Stimulated activated CD8-positive, alpha-beta memory T cell treated with anti-CD3 and anti-CD28 coated beads, Interleukin-12 subunit alpha, Interleukin-12 subunit beta, amount 100 ng/mL, for 24 hours (primary cell): ENCODE data around the gene ALOX12.
"Not testable (repeated sequence)": the region's sequence is repeated elsewhere in the genome, so short reads cannot be mapped to it uniquely, and the experiment has no call there.

ENCODE experiments used
- DNase-seq: peaks from one replicate; pipeline ENCODE4 v3.0.0-alpha.2; 2020; ENCODE audit errors: extremely low read depth

Gene ALOX12, protein sequence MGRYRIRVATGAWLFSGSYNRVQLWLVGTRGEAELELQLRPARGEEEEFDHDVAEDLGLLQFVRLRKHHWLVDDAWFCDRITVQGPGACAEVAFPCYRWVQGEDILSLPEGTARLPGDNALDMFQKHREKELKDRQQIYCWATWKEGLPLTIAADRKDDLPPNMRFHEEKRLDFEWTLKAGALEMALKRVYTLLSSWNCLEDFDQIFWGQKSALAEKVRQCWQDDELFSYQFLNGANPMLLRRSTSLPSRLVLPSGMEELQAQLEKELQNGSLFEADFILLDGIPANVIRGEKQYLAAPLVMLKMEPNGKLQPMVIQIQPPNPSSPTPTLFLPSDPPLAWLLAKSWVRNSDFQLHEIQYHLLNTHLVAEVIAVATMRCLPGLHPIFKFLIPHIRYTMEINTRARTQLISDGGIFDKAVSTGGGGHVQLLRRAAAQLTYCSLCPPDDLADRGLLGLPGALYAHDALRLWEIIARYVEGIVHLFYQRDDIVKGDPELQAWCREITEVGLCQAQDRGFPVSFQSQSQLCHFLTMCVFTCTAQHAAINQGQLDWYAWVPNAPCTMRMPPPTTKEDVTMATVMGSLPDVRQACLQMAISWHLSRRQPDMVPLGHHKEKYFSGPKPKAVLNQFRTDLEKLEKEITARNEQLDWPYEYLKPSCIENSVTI

DNA sequence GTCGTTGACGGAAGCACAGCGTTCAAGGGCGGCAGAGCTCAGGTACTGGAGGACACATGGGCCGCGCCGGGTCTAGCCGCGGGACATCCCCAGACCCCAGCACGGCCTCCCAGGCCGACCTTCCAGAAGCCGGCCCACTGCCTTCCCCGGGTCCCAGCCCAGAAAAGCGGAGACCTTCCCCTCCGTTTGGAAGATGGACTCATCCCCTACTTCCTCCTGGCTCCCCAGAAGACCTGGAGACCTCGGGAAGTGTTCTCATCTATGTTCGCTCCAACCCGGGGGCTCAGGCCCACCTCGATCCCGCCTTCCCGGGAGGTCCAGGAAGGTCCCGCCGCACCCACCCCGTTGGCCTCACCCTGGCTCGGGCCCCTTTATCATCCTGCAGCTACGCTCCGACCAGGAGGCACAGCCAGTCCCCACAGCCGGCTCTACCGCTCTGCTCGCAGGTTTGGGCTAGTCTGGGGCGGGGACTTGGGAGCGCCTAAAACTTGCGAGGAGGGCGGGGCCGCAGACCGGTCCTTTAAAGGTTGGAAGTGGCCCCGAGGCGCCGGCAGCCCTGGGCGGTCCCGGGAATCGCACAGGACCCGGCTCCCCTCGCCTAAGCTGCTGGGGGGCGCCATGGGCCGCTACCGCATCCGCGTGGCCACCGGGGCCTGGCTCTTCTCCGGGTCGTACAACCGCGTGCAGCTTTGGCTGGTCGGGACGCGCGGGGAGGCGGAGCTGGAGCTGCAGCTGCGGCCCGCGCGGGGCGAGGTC, at the start of gene ALOX12:
Gene ALOX12, plus strand, starts transcription at position 550 of the 756 bp plus-strand sequence. Its CDS starts 69 bp downstream, at position 619.
- no peak for DNase-seq

DNA sequence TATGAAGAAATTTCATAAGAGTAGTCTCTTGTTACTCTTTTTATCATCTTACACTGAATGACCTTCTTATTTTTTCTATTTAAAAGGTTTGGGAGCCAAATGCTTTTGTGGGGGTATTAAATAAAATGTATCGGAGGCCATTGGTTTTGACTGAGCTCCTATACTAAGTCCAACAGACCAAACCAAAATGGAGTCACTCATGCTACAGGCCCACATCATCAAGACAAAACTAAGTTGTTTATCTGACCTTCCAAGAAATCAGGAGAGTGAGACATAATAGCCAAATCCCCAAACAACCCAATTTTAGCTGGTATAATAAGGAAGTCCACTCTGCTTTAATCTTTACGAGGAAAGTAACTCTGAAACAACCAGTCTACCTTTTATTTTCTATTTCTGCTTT, 48.1 kb upstream of the ALOX12 start:
- DNase-seq = no peak

- no peak for DNase-seq
Measured at GRCh38 chr17:6948562-6948961, 47.3 kb upstream of the ALOX12 start.

- DNase-seq = no peak
Measured at GRCh38 chr17:6948976-6949375, 46.9 kb upstream of the ALOX12 start.

DNA sequence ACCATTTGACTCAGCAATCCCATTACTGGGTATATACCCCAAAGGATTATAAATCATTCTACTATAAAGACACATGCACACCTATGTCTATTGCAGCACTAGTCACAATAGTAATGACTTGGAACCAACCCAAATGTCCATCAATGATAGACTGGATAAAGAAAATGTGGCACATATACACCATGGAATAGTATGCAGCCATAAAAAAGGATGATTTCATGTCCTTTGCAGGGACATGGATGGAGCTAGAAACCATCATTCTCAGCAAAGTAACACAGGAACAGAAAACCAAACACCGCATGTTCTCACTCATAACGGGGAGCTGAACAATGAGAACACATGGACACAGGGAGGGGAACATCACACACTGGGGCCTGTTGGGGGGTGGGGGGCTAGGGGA, 44.9 kb upstream of the ALOX12 start:
- DNase-seq = not testable (repeated sequence)

DNA sequence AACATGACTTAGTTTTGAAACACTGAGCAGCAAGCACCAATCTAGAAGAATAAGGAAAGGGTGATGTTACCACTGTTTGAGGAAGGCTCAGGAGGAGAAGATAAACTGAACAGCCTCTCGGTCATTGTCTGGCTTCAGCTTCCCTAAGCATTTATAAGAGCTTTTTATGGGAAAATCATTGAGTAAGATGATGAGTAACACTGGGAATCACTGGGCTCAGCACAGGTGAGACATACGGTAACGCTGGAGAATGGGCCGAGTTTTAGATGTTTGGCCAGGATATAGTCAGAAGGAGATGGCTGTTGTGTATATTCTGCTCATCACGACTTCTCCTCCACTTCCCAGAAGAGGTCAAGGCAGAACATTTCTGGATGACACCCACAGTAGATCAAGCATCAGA, 42.2 kb upstream of the ALOX12 start:
- DNase-seq = no peak

- no peak for DNase-seq
Measured at GRCh38 chr17:6959700-6960099, 36.1 kb upstream of the ALOX12 start.

- no peak for DNase-seq
Measured at GRCh38 chr17:6969323-6969726, 26.5 kb upstream of the ALOX12 start.

- no peak for DNase-seq
Measured at GRCh38 chr17:6970992-6971391, 24.9 kb upstream of the ALOX12 start.

GRCh38 chr17:6979440-6979839, 16.4 kb upstream of the ALOX12 start:
- not testable (repeated sequence) for DNase-seq

DNA sequence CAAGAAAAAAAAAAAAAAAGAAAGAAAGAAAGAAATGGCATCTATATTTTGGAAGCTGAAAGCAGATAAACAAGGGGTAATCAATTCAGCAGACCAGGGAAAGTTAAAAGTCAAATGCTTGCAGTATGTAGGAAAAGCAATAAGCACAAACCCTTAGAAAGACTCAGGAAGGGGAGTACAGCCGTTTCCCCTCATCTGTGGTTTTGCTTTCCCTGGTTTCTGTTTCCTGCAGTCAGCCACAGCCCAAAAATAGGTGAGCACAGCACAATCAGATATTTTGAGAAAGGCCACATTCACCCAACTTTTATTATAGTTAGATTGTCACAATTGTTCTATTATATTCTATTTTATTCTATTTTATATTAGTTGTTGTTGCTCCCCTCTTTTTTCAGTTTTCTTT, 14.4 kb upstream of the ALOX12 start:
- DNase-seq = no peak

DNA sequence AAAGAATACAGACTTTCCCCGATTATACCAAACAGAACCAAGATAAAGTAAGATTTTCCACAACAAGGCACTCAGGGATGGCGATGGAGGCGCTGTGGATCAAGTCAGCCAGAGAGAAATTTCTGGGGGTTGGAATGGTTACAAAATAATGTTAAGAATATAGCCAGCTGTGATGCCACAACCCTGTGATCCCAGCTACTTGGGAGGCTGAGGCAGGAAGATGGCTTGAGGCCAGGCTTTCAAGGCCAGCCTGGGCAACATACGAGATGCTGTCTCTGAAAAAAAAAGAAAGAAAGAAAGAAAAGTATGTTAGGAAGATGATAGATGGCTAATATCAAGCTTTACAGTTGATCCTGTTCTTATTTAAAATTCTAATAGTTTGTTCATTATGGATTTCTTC, 10.6 kb upstream of the ALOX12 start:
- no peak for DNase-seq

GRCh38 chr17:6986676-6987075, 9.2 kb upstream of the ALOX12 start:
- no peak for DNase-seq

GRCh38 chr17:6989779-6990178, 6.1 kb upstream of the ALOX12 start:
- DNase-seq = no peak

GRCh38 chr17:6993613-6994056, 2.2 kb upstream of the ALOX12 start:
- DNase-seq = not testable (repeated sequence)

DNA sequence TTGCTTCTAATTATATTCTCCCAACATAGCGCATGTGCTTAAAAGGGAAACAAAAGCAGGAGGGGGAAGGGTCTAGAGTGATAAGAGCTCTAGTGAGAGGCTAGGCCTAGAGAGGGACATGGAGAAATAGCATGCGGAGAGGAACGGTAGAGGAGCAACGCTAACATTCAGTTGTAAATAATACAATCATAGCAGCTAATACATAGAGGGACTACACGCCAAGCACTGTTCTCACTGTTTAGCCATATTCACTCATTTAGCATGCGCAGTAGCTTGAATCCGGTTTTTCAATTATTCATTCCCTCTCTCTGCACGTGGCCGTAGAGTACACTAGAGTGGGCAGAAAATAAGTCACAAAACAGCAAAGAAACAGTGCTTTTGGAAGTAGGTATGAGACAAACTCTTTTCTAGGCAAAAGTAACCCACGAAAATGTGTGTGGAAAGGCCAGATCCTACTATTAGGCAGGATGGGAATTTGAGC, 1.7 kb upstream of the ALOX12 start:
- no peak for DNase-seq

DNA sequence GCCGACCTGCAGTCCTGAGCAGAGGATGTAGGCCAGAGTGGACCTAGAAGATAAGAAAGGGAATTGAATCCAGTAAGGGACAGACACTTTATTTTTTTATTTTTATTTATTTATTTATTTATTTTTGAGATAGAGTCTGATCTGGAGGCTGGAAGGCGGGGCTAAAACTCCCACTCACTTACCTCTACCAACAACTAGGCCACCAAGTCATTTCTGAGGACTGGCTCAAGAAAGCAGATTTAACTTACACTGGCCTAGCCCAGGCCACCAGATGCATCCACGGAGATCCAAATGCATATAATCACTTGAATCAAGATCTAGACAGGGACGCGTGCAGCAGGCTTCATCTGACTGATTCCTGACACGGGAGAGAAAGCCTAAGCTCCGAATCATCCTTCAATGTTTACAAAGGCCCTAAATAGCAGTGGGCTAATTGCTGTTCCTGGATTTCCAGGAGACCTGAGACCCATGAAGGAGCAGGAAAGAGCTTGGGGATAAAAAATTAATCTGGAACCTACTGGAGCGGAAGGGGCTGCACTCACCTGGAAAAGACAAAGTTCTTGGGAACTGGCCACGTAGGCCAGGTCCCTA, 1.1 kb upstream of the ALOX12 start:
- DNase-seq = no peak

DNA sequence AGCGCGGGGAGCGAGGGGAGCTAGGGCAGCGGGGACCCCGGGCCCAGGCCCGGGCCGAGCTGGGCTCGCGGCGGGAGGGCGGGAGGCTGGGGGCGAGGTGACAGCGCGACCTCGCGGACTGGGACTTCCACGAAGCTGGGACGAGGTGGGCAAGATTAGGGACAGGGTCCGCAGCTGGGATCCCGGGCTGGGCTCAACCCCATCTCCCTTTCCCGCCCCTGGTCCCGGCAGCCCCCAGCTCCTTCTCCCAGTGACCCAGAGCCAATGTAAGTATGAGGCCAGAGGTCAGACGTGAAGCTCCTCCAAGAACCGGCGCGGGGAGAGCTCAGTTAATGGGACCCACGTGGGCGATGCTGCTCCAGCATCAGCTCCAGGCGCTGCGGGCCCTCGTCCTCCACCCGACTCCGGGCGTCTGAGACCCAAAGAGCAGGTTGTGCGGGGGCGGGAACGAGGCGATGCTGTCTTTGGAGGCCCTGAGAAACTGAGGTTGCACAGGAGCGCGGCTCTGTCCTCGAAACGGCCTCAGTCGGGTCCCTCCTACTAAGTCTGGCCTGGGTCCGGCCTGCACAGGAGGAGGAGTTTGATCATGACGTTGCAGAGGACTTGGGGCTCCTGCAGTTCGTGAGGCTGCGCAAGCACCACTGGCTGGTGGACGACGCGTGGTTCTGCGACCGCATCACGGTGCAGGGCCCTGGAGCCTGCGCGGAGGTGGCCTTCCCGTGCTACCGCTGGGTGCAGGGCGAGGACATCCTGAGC, 585 bp downstream of the ALOX12 start:
- DNase-seq = no peak

DNA sequence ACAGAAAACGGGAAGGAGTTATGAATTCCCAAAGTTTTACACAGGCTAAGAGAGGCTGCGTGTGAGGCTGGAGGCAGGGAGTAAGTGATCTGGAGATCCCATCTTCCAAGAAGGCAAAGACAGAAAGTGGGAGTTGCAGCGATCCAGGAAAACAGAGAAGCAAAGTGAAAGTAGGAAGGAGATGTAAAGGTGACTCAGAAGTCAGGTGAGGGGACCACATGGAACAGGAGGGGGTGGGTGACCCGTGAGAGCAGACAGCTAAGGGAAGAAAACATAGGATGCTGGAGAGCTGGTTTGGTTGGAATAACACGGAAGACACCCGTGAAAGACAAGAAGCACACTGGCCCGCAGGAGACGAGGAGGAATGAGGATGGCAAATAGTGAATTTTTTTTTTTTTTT, 1.3 kb downstream of the ALOX12 start:
- no peak for DNase-seq

GRCh38 chr17:6998855-6999508, 3.1 kb downstream of the ALOX12 start:
- no peak for DNase-seq
